OCI-LY7 (cell line): ENCODE measurements around the gene SLC35A4. TPM values are rescaled to one million over a fixed set of nuclear protein-coding genes. Genes with fewer than 3 reads are reported as not detected.

Source experiments
- BruUV-seq: library from RNA; stranded (reverse); fragments of 400-500 nt; replicated peaks from 2 replicates; lab custom pipeline; 2021; lab: Mats Ljungman, UMichigan
- CTCF ChIA-PET: fragments of 300-600 bp; sonication (Branson Sonifier 250); formaldehyde crosslinking; loops from one replicate; lab custom pipeline; 2022; ENCODE audit warnings: antibody characterized with exemption; ENCODE audit not compliant: unreplicated experiment; lab: Charles Lee
- POLR2A ChIA-PET: fragments of 300-600 bp; sonication (Branson Sonifier 250); formaldehyde crosslinking; loops from one replicate; lab custom pipeline; 2022; ENCODE audit warnings: antibody characterized with exemption; lab: Charles Lee
- DNase-seq: peaks from one replicate; pipeline ENCODE4 v3.0.0-alpha.2; 2015; ENCODE audit warnings: low spot score
- H2AFZ ChIP-seq: fragments of 200-600 bp; sonication (generic), shearing (Covaris generic); 2 replicates; pipeline ENCODE4 v1.6.1; 2014; ENCODE audit warnings: mild to moderate bottlenecking, antibody characterized with exemption, low read length, moderate library complexity
- H3K27ac ChIP-seq: fragments of 200-600 bp; sonication (generic); 2 replicates; pipeline ENCODE4 v1.5.1; 2014; ENCODE audit warnings: mixed run types, low read depth, mild to moderate bottlenecking, moderate library complexity, low read length, inconsistent platforms; ENCODE audit not compliant: poor library complexity, severe bottlenecking
- H3K36me3 ChIP-seq: fragments of 200-600 bp; sonication (generic); 2 replicates; pipeline ENCODE4 v1.6.1; 2014; ENCODE audit warnings: mild to moderate bottlenecking, antibody characterized with exemption, low read length, moderate library complexity, mixed read lengths; ENCODE audit not compliant: insufficient read depth
- H3K4me1 ChIP-seq: fragments of 200-600 bp; sonication (generic); 2 replicates; pipeline ENCODE4 v1.5.1; 2014; ENCODE audit warnings: mild to moderate bottlenecking, low read length; ENCODE audit not compliant: insufficient read depth, poor library complexity, severe bottlenecking
- H3K4me2 ChIP-seq: fragments of 200-600 bp; sonication (generic); 2 replicates; pipeline ENCODE4 v1.6.1; 2014; ENCODE audit warnings: mild to moderate bottlenecking, low read length
- H3K4me3 ChIP-seq: fragments of 200-600 bp; sonication (generic); 2 replicates; pipeline ENCODE4 v1.5.1; 2014; ENCODE audit warnings: mild to moderate bottlenecking, low read depth, low read length; ENCODE audit not compliant: poor library complexity, severe bottlenecking
- H3K79me2 ChIP-seq: fragments of 200-600 bp; sonication (generic); 2 replicates; pipeline ENCODE4 v1.6.1; 2016; ENCODE audit warnings: low read depth, mild to moderate bottlenecking, low read length, moderate library complexity, mixed read lengths; ENCODE audit not compliant: insufficient read depth
- H3K9me2 ChIP-seq: fragments of 200-600 bp; sonication (generic); 2 replicates; pipeline ENCODE4 v1.6.1; 2016; ENCODE audit warnings: mild to moderate bottlenecking, low read length, mixed read lengths; ENCODE audit not compliant: insufficient read depth
- H3K9me3 ChIP-seq: fragments of 200-600 bp; sonication (generic); 2 replicates; pipeline ENCODE4 v1.6.1; 2014; ENCODE audit warnings: mild to moderate bottlenecking, mixed run types, low read length, mixed read lengths
- H4K20me1 ChIP-seq: fragments of 200-600 bp; sonication (generic); 2 replicates; pipeline ENCODE4 v1.6.1; 2014; ENCODE audit warnings: mild to moderate bottlenecking, antibody characterized with exemption, low read length, moderate library complexity, mixed read lengths; ENCODE audit not compliant: insufficient read depth
- CTCF ChIP-seq: fragments of 200-600 bp; sonication (generic); conservative IDR thresholded peaks from 2 replicates; pipeline ENCODE4 v1.5.1; 2014; ENCODE audit warnings: mild to moderate bottlenecking, antibody characterized with exemption, low read length, moderate library complexity, mixed read lengths
- EZH2phosphoT487 ChIP-seq: fragments of 200-600 bp; sonication (generic); IDR thresholded peaks from 2 replicates; pipeline ENCODE4 v1.6.1; 2018; ENCODE audit warnings: low read depth, borderline replicate concordance, mild to moderate bottlenecking, mixed run types, antibody characterized with exemption, low read length, moderate library complexity, mixed read lengths
- intact Hi-C: fragments of 100-400 bp; cut with micrococcal nuclease; formaldehyde crosslinking; loops from one replicate; pipeline ENCODE4 v1.10.0; 2022; ENCODE audit not compliant: unreplicated experiment
- total RNA-seq, 2 experiments: library from RNA; depleted of rRNA in 1 of 2; stranded (reverse); fragments of >200 nt in 1 of 2; shearing (Covaris generic) in 1 of 2; gene quantifications; 2 replicates each; pipeline ENCODE4 v1.2.3, GENCODE V29; 2014 to 2022

Gene SLC35A4
- total RNA-seq, 2 experiments from 2014 or later: 29.1 to 48.7 TPM

GRCh38 chr5:140547508-140548299 is 16.9 kb upstream of the SLC35A4 start, which contains the start of gene EIF4EBP3:
Gene EIF4EBP3, plus strand, starts transcription at chr5:140547662. Its CDS starts 76 bp downstream, at chr5:140547738.
- intact Hi-C loops: no loop called here
- no peaks in the 10 kb centered on the region for H3K79me2 ChIP-seq
- peak; percentile 55 for DNase-seq
- H3K9me2 ChIP-seq: no peaks in the 10 kb centered on the region
- no peak within 1 kb of the TSS for H3K27ac ChIP-seq
- H3K4me3 ChIP-seq: no peak within 1 kb of the TSS
- H2AFZ ChIP-seq: no peak within 1 kb of the TSS
- CTCF ChIA-PET: no interaction called here
- H3K36me3 ChIP-seq: peaks cover 75% of the 10 kb centered on the region
- peak within 1 kb of the TSS; percentile 47; the same call in 1 of the 2 replicates for H3K4me2 ChIP-seq
- POLR2A ChIA-PET: interaction anchor here (1.0 to 1.9 kb wide), 3 partner anchors 9 to 26 kb away, joined by 3 to 6 read pairs (median 3); no protein-coding TSS in a partner anchor
- no TSS peak for BruUV-seq
- H3K4me1 ChIP-seq: peaks cover 14% of the 10 kb centered on the region
- no peaks in the 10 kb centered on the region for H3K9me3 ChIP-seq
- TF ChIP-seq EZH2phosphoT487: no peak
- no peak for TF ChIP-seq CTCF
- no peaks in the 10 kb centered on the region for H4K20me1 ChIP-seq

GRCh38 chr5:140548300-140548688 is 16.3 kb upstream of the SLC35A4 start:
- Histone ChIP-seq H3K4me1 (peaks cover 16% of the 10 kb centered on the region), H4K20me1 (no peaks in the 10 kb centered on the region), H3K9me2 (no peaks in the 10 kb centered on the region), H2AFZ (no peak overlapping the region), H3K4me2 (no peak overlapping the region; the same call in 1 of the 2 replicates), H3K36me3 (peaks cover 77% of the 10 kb centered on the region), H3K4me3 (no peak overlapping the region), H3K79me2 (no peaks in the 10 kb centered on the region), H3K27ac (no peak overlapping the region), H3K9me3 (no peaks in the 10 kb centered on the region)
- BruUV-seq: no TSS peak
- ChIA-PET CTCF (no interaction called here), POLR2A (interaction anchor here (1.9 kb wide), 1 partner anchor 13 kb away, joined by 6 read pairs; no protein-coding TSS in a partner anchor)
- intact Hi-C loops: no loop called here
- TF ChIP-seq CTCF (no peak), EZH2phosphoT487 (no peak)
- DNase-seq: no peak

GRCh38 chr5:140548791-140549190 is 15.8 kb upstream of the SLC35A4 start:
- no peaks in the 10 kb centered on the region for H3K9me3 ChIP-seq
- peaks cover 77% of the 10 kb centered on the region for H3K36me3 ChIP-seq
- no TSS peak for BruUV-seq
- peaks cover 18% of the 10 kb centered on the region for H3K4me1 ChIP-seq
- no peak for DNase-seq
- H3K27ac ChIP-seq: no peak overlapping the region
- H3K79me2 ChIP-seq: no peaks in the 10 kb centered on the region
- H3K4me3 ChIP-seq: no peak overlapping the region
- intact Hi-C loops: no loop called here
- ChIA-PET CTCF (no interaction called here), POLR2A (no interaction called here)
- H4K20me1 ChIP-seq: no peaks in the 10 kb centered on the region
- no peak overlapping the region for H2AFZ ChIP-seq
- TF ChIP-seq EZH2phosphoT487 (no peak), CTCF (no peak)
- no peaks in the 10 kb centered on the region for H3K9me2 ChIP-seq
- H3K4me2 ChIP-seq: no peak overlapping the region
